ENCODE results near the gene NLRP7. TPM values are rescaled to one million over a fixed set of nuclear protein-coding genes. Genes with fewer than 3 reads are reported as not detected.
A peak's percentile ranks its signal among the peaks of the same experiment; 100 is the strongest.
"Not testable (repeated sequence)": the region's sequence is repeated elsewhere in the genome, so short reads cannot be mapped to it uniquely, and the experiment has no call there.

The NLRP7 gene
- total RNA-seq = not detected

DNA sequence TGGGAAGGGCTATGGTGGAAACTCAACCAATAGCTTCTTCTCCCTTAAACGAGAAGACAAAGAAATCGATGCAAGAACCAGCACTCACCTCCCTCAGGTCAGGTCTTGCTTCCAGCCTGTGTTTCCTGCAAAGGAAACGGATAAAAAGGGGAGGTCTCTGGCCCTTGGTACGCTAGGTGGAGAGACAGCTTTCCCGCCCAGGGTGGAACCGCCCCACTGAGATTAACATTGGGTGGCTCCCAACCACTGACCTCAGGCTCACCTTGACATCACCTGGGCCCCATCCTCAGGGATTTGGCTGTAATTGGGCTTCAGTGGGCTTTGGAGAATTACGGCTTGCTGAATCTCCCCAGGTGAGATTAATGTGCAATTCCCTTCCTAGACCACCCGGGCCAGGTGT, at the start of gene NLRP7:
TSS of gene NLRP7 (minus strand) at position 150 of the 400 bp plus-strand sequence.
- no peak for ATAC-seq

DNA sequence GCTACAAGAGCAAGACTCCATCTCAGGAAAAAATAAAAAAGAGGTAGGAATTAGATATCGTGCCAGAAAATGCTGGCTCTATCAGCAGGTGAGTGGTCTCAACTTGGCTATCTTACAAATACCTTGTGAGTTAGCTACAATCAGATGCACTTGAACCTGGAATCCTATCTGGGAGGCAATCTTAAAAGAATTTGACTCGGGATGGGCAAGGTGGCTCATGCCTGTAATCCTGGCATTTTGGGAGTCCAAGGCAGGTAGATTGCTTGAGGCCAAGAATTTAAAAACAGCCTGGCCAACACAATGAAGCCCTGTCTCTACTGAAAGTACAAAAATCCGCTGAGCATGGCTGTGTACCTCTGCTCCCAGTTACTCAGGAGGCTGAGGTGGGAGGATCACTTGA, 48.2 kb upstream of the NLRP7 start:
- no peak for ATAC-seq

DNA sequence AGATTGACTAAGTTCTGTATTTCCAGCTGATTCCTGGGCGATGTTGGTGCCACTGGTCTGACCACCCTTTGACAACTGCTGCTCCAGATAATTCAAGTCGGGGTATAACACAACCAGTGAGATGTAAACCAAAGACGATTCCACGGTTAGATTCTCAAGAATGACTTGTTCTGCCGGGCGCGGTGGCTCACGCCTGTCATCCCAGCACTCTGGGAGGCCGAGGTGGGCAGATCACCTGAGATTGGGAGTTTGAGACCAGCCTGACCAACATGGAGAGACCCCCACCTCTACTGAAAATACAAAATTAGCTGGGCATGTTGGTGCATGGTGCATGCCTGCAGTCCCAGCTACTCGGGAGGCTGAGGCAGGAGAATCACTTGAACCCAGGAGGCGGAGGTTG, 42.2 kb upstream of the NLRP7 start:
- not testable (repeated sequence) for ATAC-seq

DNA sequence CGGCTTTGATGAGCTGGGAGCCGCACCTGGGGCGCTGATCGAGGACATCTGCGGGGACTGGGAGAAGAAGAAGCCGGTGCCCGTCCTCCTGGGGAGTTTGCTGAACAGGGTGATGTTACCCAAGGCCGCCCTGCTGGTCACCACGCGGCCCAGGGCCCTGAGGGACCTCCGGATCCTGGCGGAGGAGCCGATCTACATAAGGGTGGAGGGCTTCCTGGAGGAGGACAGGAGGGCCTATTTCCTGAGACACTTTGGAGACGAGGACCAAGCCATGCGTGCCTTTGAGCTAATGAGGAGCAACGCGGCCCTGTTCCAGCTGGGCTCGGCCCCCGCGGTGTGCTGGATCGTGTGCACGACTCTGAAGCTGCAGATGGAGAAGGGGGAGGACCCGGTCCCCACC, 35.2 kb upstream of the NLRP7 start:
- ATAC-seq = peak; percentile 18

DNA sequence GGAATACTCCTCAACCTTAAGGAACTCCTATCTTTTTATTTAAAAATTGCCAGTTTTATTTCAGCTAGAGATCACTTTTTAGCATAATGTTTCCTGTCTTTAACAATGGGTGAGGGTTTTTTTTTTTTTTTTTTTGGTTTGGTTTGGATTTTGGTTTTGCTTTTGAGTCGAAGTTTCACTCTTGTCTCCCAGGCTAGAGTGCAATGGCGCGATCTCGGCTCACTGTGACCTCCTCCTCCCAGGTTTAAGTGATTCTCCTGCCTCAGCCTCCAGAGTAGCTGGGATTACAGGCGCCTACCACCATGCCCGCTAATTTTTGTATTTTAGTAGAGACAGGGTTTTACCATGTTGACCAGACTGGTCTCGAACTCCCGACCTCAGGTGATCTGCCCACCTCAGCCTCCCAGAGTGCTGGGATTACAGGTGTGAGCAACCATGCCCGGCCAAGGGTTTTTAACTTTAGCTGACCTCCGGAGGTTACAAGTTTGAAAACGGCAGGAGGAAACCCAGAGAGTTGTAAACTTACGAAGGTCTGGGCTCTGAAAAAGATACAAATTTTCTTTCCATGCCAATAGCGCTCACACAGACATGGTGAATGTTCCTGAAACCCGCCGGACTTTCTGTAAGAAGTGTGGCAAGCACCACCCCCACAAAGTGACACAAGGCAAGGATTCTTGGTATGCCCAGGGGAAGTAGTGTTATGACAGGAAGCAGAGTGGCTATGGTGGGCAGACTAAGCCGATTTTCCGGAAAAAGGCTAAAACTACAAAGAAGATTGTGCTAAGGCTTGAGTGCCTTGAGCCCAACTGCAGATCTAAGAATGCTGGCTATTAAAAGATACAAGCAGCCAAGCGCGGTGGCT, 26.1 kb upstream of the NLRP7 start:
- not testable (repeated sequence) for ATAC-seq

DNA sequence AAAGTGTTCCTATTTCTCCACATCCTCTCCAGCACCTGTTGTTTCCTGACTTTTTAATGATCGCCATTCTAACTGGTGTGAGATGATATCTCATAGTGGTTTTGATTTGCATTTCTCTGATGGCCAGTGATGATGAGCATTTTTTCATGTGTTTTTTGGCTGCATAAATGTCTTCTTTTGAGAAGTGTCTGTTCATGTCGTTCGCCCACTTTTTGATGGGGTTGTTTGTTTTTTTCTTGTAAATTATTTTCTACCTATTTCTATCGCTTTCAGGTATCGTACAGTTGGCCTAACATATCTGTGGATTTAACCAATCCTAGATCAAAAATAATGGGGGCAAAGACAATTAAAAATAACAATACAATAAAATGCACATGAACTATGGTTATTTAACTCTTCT, 24.1 kb upstream of the NLRP7 start:
- not testable (repeated sequence) for ATAC-seq

DNA sequence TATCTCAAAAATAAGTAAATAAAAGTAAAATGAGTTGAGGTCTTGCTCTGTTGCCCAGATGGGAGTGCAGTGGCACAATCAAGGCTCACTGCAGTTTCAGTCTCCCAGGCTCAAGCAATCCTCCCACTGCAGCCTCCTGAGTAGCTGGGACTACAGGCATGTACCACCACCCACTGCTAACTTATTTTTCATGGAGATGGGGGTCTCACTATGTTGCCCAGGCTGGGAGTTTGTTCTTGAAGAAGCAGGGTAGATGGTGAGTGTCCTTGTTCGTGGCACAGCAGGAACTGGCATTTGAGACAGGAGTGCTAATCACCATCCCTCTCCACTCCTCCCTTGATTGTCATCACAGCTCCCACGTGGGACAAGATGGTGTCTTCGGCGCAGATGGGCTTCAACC, 22.3 kb upstream of the NLRP7 start:
- no peak for ATAC-seq

DNA sequence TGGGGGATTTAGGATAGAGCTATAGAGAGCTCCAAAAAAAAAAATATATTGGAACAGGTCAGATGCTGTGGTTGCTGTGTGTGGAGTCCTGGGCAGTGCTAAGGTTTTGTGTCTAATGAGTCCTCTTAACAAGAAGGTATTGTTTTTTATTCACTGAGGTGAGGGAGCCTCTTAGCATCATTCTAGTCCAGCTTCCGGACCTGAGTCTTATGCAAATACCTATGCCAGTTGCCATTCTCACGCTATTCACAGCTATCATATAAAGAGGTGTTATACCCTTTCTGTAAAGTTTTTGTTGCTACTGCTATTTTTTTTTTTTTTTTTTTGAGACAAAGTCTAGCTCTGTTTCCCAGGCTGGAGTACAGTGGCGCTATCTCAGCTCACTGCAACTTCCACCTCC, 20.3 kb upstream of the NLRP7 start:
- no peak for ATAC-seq

DNA sequence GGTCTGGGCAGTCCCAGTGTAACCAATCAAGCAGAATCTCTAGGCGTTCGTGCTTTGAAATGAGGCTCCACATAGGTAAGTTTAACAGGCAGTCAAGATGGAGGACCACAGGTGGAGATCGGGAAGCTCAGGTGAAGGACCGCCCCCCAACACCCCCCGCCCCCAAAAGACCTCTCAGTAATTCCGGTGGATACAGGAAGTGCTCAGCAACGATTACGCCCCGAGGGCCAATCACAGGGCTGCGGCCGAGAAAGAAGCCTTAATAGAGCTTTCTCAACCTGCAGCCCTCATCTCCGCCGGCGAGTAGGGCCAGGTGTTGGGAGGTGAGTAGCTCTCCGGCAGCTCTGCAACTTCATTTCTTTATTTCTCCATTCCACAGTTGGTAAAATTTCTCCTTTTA, 17.7 kb upstream of the NLRP7 start:
- peak; percentile 68 for ATAC-seq

DNA sequence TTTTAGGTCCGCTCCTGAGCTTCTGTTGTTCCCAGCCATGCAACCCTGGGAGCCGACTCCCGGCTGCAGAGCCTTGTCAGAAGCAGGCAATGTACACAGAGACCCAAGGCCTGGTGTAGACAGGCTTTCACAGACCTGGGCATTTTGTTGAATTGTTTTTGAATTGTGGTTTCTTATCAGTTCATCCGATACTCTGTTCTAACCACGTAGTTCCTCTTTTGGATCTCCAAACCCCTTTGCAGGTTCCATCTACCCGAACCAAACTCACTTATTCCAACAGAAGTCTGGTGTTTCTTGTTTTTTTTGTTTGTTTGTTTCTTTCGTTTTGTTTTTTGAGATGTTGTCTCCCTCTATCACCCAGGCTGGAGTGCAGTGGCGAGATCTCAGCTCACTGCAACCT, 12.5 kb upstream of the NLRP7 start:
- no peak for ATAC-seq

DNA sequence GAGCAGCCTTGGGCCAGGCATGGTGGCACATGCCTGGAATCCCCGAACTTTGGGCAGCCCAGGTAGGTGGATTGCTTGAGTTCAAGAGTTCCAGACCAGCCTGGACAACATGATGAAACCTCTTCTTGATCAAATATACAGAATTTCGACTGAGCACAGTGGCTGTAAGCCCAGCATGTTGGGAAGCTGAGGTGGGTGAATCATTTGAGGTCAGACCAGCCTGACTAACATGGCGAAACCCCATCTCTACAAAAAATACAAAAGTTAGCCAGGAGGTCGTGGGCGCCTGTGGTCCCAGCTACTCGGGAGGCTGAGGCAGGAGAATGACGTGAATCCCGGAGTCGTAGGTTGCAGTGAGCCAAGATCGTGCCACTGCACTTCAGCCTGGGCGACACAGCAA, 8.0 kb upstream of the NLRP7 start:
- no peak for ATAC-seq

DNA sequence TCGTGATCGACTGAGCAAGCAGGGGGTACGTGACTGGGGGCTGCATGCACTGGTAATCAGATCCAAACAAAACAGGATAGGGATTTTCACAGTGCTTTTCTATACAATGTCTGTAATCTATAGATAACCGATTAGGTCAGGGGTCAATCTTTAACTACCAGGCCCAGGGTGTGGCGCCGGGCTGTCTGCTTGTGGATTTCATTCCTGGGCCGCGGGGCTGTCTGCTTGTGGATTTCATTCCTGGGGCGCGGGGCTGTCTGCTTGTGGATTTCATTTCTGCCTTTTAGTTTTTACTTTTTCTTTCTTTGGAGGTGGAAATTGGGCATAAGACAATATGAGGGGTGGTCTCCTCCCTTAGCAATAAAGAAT, 6.0 kb upstream of the NLRP7 start:
- ATAC-seq = not testable (repeated sequence)

DNA sequence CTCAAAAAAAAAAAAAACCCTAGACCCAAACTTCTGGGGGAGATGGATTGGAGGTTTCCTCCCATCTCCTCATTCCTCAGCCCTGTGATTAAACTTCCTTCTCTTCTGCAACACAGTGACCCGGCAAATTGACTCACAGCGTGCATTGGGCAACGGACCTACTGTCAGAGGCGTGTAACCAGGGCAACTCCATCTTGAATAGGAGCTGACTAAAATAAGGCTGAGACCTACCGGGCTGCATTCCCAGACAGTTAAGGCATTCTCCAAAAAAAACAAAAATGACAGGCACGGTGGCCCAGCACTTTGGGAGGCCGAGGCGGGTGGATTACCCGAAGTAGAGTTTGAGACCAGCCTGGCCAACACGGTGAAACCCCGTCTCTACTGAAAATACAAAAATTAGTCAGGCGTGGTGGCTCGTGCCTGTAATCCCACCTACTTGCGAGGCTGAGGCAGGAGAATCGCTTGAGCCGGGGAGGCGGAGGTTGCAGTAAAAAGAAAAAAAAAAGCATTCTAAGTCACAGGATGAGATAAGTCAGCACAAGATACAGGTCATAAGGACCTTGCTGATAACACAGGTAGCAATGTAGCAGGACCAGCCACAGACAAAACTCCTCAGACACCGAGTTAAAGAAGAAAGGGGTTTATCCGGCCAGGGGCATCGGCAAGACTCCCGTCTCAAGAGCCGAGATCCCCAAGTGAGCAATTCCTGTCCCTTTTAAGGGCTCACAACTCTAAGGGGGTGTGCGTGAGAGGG, 5.4 kb upstream of the NLRP7 start:
- peak; percentile 94 for ATAC-seq

DNA sequence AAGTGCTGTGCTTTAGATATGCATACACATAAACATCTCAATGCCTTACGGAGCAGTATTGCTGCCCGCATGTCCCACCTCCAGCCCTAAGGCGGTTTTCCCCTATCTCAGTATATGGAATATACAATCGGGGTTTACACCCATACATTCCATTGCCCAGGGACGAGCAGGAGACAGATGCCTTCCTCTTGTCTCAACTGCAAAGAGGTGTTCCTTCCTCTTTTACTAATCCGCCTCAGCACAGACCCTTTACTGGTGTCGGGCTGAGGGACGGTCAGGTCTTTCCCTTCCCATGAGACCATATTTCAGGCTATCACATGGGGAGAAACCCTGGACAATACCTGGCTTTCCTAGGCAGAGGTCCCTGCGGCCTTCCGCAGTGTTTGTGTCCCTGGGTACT, 3.2 kb upstream of the NLRP7 start:
- ATAC-seq = not testable (repeated sequence)

DNA sequence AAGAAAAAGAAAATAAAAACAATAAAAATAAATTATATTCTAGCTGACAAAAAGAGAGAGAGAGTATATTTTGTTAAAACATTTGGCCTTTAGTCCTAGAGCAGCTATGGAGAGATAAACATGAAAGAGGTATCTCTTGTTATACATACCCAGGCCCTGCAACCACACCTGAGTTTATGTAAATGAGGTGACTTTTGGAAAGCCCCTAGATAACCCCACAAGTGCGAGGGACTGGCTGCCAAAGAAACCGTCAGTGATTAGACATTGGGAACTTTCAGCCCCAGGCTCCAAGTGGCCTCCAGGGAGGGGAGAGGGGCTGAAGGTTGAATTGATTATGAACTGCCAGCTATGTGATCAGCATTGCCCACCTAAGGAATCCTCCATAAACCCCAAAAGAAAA, 2.1 kb upstream of the NLRP7 start:
- no peak for ATAC-seq

DNA sequence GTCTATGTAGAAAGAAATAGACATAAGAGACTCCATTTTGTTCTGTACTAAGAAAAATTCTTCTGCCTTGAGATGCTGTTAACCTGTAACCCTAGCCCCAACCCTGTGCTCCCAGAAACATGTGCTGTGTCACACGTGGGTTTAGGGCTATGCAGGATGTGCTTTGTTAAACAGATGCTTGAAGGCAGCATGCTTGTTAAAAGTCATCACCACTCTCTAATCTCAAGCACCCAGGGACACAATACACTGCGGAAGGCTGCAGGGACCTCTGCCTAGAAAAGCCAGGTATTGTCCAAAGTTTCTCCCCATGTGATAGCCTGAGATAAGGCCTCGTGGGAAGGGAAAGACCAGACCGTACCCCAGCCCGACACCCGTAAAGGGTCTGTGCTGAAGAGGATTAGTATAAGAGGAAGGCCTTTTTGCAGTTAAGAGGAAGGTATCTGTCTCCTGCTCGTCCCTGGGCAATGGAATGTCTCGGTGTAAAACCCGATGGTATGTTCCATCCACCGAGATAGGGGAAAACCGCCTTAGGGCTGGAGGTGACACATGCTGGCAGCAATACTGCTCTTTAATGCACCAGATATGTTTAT, 3.5 kb downstream of the NLRP7 start:
- ATAC-seq = not testable (repeated sequence)

DNA sequence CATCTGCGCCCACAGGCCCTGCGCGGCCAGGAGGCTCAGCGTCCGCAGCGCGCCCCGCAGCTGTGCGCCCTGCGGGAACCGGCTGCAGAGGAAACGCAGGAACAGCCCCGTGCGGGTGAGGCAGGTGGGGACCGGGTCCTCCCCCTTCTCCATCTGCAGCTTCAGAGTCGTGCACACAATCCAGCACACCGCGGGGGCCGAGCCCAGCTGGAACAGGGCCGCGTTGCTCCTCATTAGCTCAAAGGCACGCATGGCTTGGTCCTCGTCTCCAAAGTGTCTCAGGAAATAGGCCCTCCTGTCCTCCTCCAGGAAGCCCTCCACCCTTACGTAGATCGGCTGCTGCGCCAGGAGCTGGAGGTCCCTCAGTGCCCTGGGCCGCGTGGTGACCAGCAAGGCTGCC, 7.8 kb downstream of the NLRP7 start:
- not testable (repeated sequence) for ATAC-seq

DNA sequence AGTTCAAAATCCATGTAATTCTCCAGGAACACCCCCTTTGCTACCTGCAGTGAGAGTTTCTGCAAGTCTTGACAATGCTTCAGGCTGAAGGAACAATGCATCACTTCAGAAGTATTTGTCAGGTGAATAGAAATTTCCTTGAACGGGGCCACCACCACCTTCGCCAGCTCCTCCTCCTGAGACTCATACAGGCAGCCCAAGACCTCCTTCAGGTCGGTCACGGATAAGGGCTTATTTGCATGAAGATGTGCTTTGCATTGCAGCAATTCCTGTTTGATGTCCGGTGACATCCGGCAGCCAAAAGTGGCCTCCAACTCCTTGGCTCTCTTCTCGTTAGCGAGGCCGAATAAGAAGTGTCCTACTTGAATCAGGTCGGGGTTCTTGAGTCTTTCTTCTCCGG, 8.4 kb downstream of the NLRP7 start:
- no peak for ATAC-seq

DNA sequence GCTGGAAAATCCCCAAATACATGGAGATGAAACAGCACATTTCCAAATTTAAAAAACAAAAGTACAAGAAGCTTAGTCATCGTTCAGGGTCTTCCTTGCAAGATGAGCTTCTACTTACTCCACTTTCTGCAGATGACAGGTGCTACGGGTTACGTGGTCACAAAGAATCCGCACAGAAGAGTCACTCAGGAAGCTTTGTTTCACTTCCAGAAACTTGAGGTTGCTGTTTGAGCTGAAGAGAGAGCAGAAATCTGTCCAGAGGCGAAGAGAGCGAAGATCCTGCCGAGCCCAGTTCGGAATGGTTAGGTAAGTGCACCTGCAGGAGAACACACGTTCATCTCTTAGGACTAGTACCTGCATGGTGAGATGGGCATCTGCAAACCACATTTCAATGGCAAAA, 9.4 kb downstream of the NLRP7 start:
- ATAC-seq = no peak

DNA sequence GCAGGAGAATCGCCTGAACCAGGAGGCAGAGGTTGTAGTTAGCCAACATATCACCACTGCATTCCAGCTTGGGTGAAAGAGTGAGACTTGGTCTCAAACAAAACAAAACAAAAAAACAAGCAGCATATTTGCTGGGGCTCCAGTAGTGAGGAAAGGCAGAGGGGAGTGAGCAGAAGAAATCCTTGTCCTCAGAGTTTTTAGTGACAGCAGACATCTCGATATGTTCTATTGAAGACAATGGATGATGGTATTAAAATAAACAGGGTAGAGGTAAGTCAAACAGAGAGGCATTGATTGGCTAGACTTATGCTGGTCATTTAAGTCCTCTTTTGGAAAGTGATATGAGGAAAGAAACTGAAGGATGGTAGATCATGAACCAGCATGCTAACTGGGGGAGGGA, 19.0 kb downstream of the NLRP7 start:
- ATAC-seq = no peak

DNA sequence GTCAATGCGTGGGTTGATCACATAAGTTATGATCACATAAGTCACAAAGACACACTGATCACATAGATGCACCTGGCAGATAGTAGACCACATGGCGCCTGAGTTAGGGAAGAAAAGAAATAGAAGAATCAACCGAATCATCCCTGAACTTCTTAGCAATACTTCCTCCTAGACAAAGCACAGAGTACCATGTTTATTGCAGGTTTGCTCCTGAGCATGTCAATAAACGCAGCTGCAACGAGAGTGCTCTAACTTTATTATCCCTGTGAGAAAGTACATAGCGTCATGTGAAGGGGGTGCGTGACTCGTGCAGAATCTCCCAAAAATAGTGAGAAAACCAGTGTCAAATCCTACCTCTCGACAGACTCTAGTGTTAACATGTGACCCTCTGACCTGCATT, 24.1 kb downstream of the NLRP7 start:
- ATAC-seq = no peak

DNA sequence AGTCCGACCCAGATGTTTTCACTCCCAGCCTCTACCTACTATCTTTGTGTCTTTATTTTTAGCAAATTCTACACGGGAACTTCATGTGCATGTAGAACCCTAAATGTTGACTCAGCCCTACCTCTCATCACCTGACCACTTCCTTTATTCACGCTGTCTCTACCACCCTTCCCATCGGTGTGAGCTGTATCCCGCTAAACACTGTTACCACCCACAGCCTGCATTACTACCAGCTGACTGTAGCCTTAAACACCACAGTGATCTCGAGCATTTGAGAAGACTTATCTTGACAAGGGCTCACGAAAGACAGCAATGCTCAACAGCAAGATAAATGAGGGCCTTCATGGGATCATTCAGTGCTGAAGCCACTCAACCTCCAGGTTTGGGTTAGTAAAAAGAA, 26.2 kb downstream of the NLRP7 start:
- no peak for ATAC-seq

DNA sequence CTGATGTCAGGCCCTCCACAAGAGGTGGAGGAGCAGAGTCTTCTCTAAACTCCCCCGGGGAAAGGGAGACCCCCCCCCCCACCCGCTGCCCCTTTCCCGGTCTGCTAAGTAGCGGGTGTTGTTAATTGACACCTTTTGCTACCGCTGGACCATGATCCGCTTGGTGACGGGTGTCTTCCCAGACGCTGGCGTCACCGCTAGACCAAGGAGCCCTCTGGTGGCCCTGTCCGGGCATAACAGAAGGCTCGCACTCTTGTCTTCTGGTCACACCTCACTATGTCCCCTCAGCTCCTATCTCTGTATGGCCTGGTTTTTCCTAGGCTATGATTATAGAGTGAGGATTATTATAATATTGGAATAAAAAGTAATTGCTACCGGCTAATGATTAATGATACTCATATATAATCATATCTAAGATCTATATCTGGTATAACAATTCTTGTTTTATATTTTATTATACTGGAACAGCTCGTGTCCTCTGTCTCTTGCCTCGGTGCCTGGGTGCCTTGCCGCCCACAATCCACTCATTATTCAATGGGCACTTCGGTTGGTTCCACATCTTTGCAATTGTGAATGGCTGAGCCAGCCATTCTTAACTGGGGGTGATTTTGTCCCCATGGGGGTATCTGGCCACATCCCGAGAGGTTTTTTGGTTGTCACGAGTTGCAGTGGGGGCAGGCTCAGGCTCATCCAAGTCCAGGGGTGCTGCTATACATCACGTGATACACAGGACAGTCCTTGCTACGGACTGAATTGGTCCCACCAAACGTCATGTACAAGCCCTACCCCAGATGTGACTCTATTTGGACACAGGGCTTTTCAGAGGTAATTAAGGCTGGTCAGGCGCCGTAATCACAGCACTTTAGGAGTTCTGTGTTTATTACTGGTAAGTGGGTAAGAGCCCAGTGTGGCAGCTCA, 27.4 kb downstream of the NLRP7 start:
- not testable (repeated sequence) for ATAC-seq
